GM23338 (cell line): Measurements from ENCODE around the gene THBS3.
"Not testable (repeated sequence)": the region's sequence is repeated elsewhere in the genome, so short reads cannot be mapped to it uniquely, and the experiment has no call there.

Source experiments
- CTCF ChIP-seq, 2 experiments: fragments of 200-600 bp in 1 of 2; sonication (generic) in 1 of 2; conservative IDR thresholded peaks; 2 replicates each; pipeline versions ENCODE4 v1.5.1 to v1.6.1; 2016 to 2017; ENCODE audit warnings: antibody characterized with exemption in 2 of 2, low read depth in 2 of 2, mild to moderate bottlenecking in 2 of 2, moderate library complexity in 1 of 2
- EZH2 ChIP-seq: fragments of 200-600 bp; sonication (generic); IDR thresholded peaks from one replicate; pipeline ENCODE4 v1.8.0; 2017; ENCODE audit warnings: antibody characterized with exemption, mild to moderate bottlenecking, low read depth; ENCODE audit not compliant: unreplicated experiment
- JUNB ChIP-seq: IDR thresholded peaks from one replicate; pipeline ENCODE4 v1.6.1; 2016; ENCODE audit warnings: antibody characterized with exemption; ENCODE audit not compliant: unreplicated experiment

GRCh38 chr1:155189926-155190325, 17.8 kb downstream of the THBS3 start:
- not testable (repeated sequence) for TF ChIP-seq CTCF (conservative IDR thresholded peaks at IDR 0.05; ENCODE audit: low read depth in 2 of 2); EZH2; JUNB
